ENCODE measurements around the gene IZUMO2. TPM values are rescaled to one million over a fixed set of nuclear protein-coding genes. Genes with fewer than 3 reads are reported as not detected.
A peak's percentile ranks its signal among the peaks of the same experiment; 100 is the strongest.
"Not testable (repeated sequence)": the region's sequence is repeated elsewhere in the genome, so short reads cannot be mapped to it uniquely, and the experiment has no call there.

Gene IZUMO2
- total RNA-seq, 1 experiment from 2014 or later: not detected

DNA sequence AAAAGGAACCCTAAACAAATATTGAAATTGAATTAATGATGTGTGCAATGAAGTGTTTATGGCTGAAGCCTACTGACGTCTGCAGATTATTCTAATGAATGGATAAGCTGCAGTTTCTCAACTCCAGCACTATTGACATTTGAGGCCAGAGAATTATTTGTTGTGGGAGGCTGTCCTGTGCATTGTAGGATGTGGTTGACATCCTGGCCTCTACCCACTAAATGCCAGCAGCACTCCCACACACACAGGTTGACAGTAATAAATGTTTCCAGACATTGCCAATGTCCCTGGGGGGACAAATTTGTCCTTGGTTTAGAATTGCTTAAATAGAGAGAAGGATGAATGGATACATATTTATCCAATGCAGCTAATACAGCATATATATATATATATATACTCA, 21.1 kb upstream of the IZUMO2 start:
- DNase-seq (ENCODE audit: low read depth): no peak

GRCh38 chr19:50181121-50181520, 18.0 kb upstream of the IZUMO2 start:
- no peak for DNase-seq (ENCODE audit: low read depth)

DNA sequence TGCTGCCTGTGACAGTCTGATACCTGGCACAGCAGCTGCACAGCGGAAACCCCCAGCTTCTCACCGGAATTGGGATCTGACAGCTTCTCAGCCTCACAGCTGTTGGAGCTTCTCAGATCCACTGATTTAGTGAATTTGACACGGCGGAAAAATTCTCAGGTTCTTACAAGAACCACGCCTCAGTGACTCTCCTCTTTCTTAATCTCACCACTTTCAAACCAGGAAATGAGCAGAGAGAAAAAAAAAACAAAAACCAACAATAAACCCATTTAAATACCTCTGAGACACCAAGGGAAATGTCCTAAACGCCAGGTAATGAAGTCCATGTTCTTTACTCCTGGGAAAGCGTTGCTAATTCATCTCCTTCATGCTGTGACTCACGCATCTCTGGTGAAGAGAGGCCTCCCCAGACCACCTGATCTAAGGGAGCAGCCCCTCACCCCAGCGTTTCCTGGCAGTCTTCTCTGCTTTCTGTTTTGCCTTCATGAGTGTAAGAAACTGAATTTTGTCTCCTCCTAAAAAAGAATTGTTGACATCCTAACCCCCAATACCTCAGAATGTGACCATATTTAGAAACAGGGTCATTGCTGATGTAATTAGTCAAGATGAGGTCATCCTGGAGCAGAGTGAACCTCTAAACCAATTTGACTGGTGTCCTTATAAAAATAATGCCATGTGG, 15.9 kb upstream of the IZUMO2 start:
- DNase-seq (ENCODE audit: low read depth): peak; percentile 13

DNA sequence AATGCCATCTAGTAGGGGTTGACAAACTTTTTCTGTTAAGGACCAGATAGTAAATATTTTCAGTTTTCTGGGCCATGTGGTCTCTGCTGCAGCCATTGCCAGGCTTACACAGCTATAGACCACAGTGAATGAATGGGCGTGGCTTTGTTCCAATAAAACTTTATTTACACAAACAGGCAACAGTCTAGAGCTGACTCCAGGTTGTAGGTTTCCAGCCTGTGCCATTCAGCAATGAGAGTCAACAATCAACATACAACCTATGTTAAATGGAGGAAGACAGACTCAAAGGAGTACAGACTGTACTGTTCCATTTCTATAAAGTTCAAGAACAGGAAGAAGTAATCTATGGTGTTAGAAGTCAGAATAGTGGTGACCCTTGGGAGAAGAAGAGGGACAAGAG, 15.2 kb upstream of the IZUMO2 start:
- DNase-seq (ENCODE audit: low read depth): no peak

GRCh38 chr19:50176775-50177174, 13.7 kb upstream of the IZUMO2 start:
- DNase-seq (ENCODE audit: low read depth): no peak

DNA sequence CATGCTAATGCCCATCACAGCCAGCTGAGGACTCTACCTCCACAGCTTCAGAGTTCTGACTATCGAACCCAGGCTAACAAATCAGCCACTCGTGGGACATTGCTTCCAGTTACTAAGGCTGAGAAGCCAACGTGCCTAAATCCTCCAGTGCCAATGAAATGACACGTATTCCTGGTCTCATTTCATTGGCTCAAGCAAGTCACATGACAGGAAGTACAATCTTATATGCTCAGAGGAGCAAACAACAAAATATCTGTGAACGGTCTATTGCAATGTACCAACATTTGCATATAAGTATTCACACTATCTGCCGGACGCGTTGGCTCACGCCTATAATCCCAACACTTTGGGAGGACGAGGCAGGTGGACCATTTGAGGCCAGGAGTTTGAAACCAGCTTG, 12.8 kb upstream of the IZUMO2 start:
- no peak for DNase-seq (ENCODE audit: low read depth)

DNA sequence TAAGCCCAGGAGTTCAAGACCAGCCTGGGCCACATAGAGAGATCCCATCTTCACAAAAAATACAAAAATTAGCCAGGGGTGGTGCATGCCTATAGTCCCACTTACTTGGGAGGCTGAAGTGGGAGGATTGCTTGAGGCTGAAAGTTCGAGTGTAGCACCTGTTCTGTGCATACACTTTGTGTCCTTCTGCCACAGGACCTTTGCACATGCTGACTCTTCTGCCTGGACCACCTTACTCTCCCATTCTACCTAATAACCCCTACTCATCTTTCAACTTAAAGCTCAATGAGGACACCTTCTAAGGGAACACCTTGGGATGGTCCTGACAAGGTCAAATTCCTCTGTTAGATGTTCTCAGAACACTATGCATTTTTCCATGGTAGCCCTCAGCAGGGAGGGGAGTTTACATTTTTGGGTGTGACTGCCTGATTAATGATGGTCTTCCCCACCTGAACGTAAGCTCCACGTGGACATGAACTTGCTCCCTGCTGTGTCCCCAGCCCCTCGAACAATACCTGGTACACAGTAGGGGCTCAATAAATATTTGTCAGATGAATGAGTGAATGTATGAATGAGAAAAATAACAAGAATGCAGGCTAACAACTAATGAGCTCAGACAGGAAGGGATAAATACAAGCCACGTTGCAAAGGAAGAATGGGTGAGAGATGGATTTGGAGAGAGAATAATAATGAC, 11.2 kb upstream of the IZUMO2 start:
- no peak for DNase-seq (ENCODE audit: low read depth)

- DNase-seq (ENCODE audit: low read depth): no peak
Observed at GRCh38 chr19:50173127-50173526, 10.0 kb upstream of the IZUMO2 start.

- no peak for DNase-seq (ENCODE audit: low read depth)
Observed at GRCh38 chr19:50172726-50173125, 9.6 kb upstream of the IZUMO2 start.

GRCh38 chr19:50171752-50172151, 8.7 kb upstream of the IZUMO2 start:
- DNase-seq (ENCODE audit: low read depth): no peak

DNA sequence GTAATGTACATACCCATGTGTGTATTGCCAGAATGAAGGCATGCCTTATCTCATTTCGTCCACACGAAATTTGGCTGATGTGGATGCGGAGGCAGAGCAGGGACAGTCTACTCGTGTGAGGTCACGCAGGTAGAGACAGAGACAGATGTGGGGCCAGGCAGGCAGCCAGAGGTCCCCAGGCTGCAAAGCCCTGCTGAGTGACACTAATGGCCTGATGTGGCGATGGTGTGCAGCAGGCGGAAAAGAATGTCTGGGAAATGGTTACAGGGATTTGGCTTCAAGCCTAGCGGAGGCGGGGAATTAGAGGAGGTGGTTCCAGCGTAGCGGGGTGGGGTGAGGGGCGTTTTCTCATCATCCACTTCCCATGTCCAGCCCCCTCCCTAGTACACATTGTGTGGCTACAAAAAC, 4.2 kb upstream of the IZUMO2 start:
- DNase-seq (ENCODE audit: low read depth): no peak

DNA sequence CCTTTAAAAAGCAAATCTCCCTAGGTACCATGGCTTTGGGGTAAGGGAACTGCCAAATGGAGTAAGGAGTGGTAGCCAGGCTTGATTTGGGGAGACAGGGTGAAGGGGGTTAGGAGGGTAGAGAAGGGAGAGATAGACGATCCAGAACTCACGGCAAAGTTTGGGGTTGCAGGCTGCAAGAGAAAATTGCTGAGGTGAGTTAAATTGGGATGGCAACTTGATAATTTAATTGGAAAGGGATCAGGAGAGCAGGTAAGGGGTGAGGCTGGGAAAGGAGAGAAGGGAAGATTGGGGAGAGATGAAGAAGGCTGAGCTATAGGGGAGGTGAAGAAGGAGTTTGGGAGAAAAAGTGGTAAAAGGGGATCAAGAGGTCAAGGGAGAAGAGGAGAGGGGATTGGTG, 4.0 kb downstream of the IZUMO2 start:
- DNase-seq (ENCODE audit: low read depth): no peak

DNA sequence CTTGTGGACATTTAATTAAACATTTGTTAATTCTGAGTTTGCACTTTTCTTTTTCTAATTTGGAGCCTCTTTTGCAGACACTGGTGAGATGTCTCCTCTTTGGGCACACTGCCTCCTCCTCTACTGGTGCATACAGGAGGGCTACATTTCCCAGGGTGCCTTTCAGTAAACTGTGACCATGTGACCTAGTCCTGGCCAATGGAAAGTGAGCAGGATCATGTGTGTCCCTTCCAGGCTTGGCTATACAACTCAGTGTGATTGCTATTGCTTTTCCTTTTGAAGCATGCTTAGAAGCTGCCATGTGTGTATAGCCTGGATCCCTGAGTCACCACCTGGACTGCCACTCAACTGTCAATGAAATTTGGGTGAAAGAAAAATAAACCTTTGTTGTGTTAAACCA, 4.5 kb downstream of the IZUMO2 start:
- DNase-seq (ENCODE audit: low read depth): no peak

DNA sequence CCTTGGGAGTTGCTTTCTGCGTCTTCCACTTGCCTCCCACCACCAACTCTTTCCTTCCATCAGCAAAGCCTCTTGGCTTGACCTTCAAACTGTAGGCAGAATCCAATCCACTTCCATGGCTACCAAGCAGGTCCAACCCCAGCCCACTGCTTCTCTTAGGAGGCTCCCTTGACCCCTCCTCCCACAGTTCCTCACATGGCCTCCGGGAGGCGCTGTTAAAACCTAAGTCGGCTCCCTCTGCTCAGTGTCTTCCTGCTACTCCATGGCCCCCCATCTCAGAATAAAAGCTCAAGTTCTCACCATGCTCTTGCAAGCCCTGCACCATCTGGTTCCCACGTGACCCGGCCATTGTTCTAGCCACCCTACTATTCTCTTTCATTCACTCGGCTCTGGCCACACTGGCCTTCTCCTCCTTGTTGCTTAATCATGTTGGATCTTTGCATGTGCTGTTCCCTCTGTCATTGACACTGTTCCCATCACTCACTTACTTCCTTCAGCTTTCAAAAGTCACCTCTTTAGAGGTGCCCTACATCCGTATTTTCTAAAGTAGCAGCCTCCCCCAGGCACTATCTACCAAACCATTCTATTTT, 7.5 kb downstream of the IZUMO2 start:
- no peak for DNase-seq (ENCODE audit: low read depth)

GRCh38 chr19:50154529-50154928, 8.6 kb downstream of the IZUMO2 start:
- no peak for DNase-seq (ENCODE audit: low read depth)

- DNase-seq (ENCODE audit: low read depth): no peak
Observed at GRCh38 chr19:50152578-50152977, 10.5 kb downstream of the IZUMO2 start.

DNA sequence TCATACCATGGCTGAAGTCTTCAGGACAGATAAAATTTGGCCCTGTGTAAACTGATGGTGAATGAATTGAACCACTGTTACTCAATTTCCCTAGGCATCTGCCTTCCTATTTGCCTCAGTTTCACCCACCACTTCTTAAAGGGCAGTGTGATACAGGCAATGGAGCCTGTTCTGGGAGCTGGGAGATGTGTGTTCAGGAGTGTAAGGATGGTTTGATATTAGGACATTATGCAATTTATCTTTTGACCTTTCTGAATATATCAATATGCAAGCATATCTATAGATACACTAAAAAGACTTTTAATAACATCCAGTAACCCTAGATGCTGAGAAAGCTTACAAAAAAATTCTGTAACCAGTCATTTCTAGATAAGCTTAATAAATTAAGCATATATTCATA, 14.6 kb downstream of the IZUMO2 start:
- no peak for DNase-seq (ENCODE audit: low read depth)

GRCh38 chr19:50147462-50148423, 15.3 kb downstream of the IZUMO2 start:
- DNase-seq (ENCODE audit: low read depth): peak; percentile 42

DNA sequence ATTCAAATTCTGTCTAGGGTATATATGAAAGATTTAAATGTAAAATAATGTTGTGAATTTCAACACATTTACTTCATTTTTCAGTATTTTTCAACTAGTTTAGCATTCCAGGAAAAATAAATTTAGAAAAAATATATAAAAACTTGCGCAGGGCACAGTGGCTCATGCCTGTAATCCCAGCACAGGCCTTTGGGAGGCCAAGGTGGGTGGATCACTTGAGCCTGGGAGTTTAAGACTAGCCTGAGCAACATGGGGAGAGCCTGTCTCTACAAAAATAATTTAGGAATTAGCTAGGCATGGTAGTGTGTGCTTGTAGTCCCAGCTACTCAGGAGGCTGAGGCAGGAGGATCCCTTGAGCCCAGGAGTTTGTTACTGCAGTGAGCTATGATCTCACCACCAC, 21.2 kb downstream of the IZUMO2 start:
- DNase-seq (ENCODE audit: low read depth): not testable (repeated sequence)

DNA sequence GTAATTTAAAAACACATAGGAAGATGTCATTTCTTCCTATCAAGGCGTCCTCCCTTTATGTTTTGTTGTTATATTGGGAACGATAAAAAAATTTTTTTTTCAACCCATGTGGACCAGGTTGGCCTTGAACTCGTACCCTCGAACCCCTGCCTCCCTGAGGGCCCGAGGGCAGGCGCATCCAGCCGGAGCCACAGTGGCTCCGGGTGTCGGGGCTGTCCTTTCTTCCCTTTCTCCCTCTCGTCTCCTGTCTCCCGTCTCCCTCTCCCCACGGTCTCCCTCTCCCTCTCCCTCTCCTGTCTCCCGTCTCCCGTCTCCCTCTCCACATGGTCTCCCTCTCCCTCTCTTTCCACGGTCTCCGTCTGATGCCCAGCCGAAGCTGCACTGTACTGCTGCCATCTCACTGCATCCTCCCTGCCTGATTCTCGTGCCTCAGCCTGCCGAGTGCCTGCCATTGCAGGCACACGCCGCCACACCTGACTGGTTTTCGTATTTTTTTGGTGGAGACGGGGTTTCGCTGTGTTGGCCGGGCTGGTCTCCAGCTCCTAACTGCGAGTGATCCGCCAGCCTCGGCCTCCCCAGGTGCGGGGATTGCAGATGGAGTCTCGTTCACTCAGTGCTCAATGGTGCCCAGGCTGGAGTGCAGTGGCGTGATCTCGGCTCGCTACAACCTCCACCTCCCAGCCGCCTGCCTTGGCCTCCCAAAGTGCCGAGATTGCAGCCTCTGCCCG, 22.8 kb downstream of the IZUMO2 start:
- not testable (repeated sequence) for DNase-seq (ENCODE audit: low read depth)

All from LHCN-M2 (cell line).